ENCODE measurements around the gene CAVIN4. TPM values are rescaled to one million over a fixed set of nuclear protein-coding genes. Genes with fewer than 3 reads are reported as not detected.
A peak's percentile ranks its signal among the peaks of the same experiment; 100 is the strongest.

Gene CAVIN4, protein sequence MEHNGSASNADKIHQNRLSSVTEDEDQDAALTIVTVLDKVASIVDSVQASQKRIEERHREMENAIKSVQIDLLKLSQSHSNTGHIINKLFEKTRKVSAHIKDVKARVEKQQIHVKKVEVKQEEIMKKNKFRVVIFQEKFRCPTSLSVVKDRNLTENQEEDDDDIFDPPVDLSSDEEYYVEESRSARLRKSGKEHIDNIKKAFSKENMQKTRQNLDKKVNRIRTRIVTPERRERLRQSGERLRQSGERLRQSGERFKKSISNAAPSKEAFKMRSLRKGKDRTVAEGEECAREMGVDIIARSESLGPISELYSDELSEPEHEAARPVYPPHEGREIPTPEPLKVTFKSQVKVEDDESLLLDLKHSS
- total RNA-seq = 0.46 to 0.87 TPM (median 0.62 TPM) in 3 replicates
- long read RNA-seq, partial matches to known transcripts = 0 of 1 reads
- long read RNA-seq, other reads (novel, unspliced or antisense) = 0 of 1 reads

- TF ChIP-seq, protein P1, sequence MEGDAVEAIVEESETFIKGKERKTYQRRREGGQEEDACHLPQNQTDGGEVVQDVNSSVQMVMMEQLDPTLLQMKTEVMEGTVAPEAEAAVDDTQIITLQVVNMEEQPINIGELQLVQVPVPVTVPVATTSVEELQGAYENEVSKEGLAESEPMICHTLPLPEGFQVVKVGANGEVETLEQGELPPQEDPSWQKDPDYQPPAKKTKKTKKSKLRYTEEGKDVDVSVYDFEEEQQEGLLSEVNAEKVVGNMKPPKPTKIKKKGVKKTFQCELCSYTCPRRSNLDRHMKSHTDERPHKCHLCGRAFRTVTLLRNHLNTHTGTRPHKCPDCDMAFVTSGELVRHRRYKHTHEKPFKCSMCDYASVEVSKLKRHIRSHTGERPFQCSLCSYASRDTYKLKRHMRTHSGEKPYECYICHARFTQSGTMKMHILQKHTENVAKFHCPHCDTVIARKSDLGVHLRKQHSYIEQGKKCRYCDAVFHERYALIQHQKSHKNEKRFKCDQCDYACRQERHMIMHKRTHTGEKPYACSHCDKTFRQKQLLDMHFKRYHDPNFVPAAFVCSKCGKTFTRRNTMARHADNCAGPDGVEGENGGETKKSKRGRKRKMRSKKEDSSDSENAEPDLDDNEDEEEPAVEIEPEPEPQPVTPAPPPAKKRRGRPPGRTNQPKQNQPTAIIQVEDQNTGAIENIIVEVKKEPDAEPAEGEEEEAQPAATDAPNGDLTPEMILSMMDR (IDR thresholded peaks at IDR 0.05) = no peak
- Mint-ChIP-seq H3K9me3 (ENCODE audit: low read depth) (no peaks in the 10 kb centered on the region), H3K27me3 (ENCODE audit: low read depth) (no peaks in the 10 kb centered on the region), H3K4me3 (ENCODE audit: unreplicated experiment) (no peak within 1 kb of the TSS), H3K36me3 (ENCODE audit: low read depth) (peaks cover 1% of the 10 kb centered on the region), H3K27ac (ENCODE audit: unreplicated experiment) (peak within 1 kb of the TSS; percentile 34), H3K4me1 (ENCODE audit: low read depth) (peaks cover 39% of the 10 kb centered on the region)
- DNase-seq (ENCODE audit: low spot score) = no peak
These were observed at the start of gene CAVIN4 for GRCh38 chr9:100577776-100578448. CAVIN4 (plus strand) TSS chr9:100578079; CDS start chr9:100578144, 65 bp downstream.

DNA sequence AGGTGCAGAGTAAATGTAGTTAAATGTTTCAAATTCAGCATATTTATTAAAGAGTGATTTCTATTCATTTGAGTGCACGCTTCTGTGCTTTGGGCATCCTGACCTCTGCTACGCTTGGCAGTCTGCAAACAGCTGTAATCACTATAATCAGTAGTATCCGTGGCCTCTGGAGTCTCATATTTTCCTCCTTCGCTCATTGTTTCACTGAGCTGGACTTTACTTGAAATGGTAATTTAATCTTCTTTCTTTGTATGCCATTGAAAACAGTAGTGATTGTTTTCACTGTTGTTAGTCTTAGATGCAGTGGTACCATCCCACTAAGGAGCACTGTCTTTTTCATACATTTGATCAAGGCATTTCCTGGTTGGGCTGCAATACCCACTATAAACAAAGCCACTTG, 43.5 kb upstream of the CAVIN4 start:
- H3K27ac Mint-ChIP-seq (ENCODE audit: unreplicated experiment) = no peak overlapping the region
- no peaks in the 10 kb centered on the region for H3K4me1 Mint-ChIP-seq (ENCODE audit: low read depth)
- H3K36me3 Mint-ChIP-seq (ENCODE audit: low read depth) = peaks cover 2% of the 10 kb centered on the region
- TF ChIP-seq, protein P1 (IDR thresholded peaks at IDR 0.05) = no peak
- H3K4me3 Mint-ChIP-seq (ENCODE audit: unreplicated experiment) = no peak overlapping the region
- H3K9me3 Mint-ChIP-seq (ENCODE audit: low read depth) = no peaks in the 10 kb centered on the region
- no peak for DNase-seq (ENCODE audit: low spot score)
- no peaks in the 10 kb centered on the region for H3K27me3 Mint-ChIP-seq (ENCODE audit: low read depth)

DNA sequence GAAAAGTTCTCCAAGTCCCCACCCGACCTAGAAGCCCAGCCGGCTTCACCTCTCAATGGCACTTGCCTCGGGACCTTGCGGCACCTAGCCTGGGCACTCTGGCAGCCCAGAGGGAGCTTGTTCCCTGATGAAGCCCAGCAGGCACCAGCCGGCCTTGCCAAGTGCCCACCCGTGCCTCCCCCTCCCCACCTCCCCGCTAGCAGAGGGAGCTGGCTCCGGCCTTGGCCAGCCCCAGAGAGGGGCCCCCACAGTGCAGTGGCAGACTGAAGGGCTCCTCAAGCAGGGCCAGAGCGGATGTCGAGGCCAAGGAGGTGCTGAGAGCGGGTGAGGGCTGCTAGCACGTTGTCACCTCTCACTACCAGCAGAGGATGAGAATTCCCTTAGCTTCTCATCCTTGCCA, 37.6 kb upstream of the CAVIN4 start:
- no peaks in the 10 kb centered on the region for H3K27me3 Mint-ChIP-seq (ENCODE audit: low read depth)
- no peaks in the 10 kb centered on the region for H3K9me3 Mint-ChIP-seq (ENCODE audit: low read depth)
- peaks cover 7% of the 10 kb centered on the region for H3K36me3 Mint-ChIP-seq (ENCODE audit: low read depth)
- H3K4me3 Mint-ChIP-seq (ENCODE audit: unreplicated experiment) = no peak overlapping the region
- no peak for DNase-seq (ENCODE audit: low spot score)
- TF ChIP-seq, protein P1 (IDR thresholded peaks at IDR 0.05) = no peak
- no peaks in the 10 kb centered on the region for H3K4me1 Mint-ChIP-seq (ENCODE audit: low read depth)
- H3K27ac Mint-ChIP-seq (ENCODE audit: unreplicated experiment) = no peak overlapping the region

DNA sequence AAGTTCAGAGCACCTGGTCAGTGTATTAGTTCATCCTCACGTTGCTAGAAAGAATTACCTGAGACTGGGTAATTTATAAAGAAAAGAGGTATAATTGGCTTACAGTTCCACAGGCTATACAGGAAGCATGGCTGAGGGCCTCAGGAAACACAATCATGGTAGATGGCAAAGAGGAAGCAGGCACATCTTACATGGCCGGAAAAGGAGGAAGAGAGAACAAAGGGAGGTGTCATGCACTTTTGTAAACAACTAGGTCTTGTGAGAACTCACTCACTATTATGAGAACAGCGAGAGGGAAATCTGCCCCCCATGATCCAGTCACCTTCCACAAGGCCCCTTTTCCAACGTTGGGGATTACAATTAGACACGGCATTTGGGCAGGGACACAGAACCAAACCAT, 28.8 kb upstream of the CAVIN4 start:
- Mint-ChIP-seq H3K36me3 (ENCODE audit: low read depth) (peaks cover 10% of the 10 kb centered on the region), H3K27ac (ENCODE audit: unreplicated experiment) (no peak overlapping the region), H3K4me3 (ENCODE audit: unreplicated experiment) (no peak overlapping the region)

DNA sequence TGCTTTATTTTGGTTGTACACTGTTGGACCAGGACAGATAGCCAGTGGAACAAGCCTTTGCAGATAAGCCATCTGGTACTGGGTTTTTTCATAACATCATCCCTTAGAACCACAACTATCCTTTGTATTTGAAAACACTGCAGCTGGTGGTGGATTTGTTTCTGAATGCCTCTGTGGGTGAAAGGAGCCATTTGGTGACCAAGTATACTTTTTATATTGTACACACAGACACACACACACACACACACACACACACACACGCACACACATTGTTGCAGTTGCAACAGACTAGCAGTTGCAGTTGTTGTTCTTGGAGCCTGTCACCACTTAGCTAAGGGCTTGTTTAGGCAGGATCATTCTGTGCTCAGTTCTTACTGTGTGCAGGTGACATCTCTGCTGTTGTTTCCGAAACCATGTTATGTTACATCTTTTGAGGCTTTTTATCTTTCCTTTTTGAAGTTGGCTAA, 22.9 kb upstream of the CAVIN4 start:
- Mint-ChIP-seq H3K4me1 (ENCODE audit: low read depth) (no peaks in the 10 kb centered on the region), H3K36me3 (ENCODE audit: low read depth) (peaks cover 10% of the 10 kb centered on the region), H3K9me3 (ENCODE audit: low read depth) (no peaks in the 10 kb centered on the region), H3K27ac (ENCODE audit: unreplicated experiment) (no peak overlapping the region), H3K27me3 (ENCODE audit: low read depth) (no peaks in the 10 kb centered on the region), H3K4me3 (ENCODE audit: unreplicated experiment) (no peak overlapping the region)
- DNase-seq (ENCODE audit: low spot score) = no peak
- TF ChIP-seq, protein P1 (IDR thresholded peaks at IDR 0.05) = no peak

More for the DNA sequence above, 28.8 kb upstream of the CAVIN4 start:
- no peak for DNase-seq (ENCODE audit: low spot score)
- TF ChIP-seq, protein P1 (IDR thresholded peaks at IDR 0.05) = no peak
- no peaks in the 10 kb centered on the region for H3K4me1 Mint-ChIP-seq (ENCODE audit: low read depth)
- no peaks in the 10 kb centered on the region for H3K9me3 Mint-ChIP-seq (ENCODE audit: low read depth)
- no peaks in the 10 kb centered on the region for H3K27me3 Mint-ChIP-seq (ENCODE audit: low read depth)

All from chondrocyte (in vitro differentiated cells).